Measurements from ENCODE around the gene LTO1.

GRCh38 chr11:69703768-69704507 is 28.8 kb upstream of the LTO1 start, which contains the start of gene FGF19:
- TF ChIP-seq, protein P1, sequence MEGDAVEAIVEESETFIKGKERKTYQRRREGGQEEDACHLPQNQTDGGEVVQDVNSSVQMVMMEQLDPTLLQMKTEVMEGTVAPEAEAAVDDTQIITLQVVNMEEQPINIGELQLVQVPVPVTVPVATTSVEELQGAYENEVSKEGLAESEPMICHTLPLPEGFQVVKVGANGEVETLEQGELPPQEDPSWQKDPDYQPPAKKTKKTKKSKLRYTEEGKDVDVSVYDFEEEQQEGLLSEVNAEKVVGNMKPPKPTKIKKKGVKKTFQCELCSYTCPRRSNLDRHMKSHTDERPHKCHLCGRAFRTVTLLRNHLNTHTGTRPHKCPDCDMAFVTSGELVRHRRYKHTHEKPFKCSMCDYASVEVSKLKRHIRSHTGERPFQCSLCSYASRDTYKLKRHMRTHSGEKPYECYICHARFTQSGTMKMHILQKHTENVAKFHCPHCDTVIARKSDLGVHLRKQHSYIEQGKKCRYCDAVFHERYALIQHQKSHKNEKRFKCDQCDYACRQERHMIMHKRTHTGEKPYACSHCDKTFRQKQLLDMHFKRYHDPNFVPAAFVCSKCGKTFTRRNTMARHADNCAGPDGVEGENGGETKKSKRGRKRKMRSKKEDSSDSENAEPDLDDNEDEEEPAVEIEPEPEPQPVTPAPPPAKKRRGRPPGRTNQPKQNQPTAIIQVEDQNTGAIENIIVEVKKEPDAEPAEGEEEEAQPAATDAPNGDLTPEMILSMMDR (IDR thresholded peaks at IDR 0.05): no peak
- TF ChIP-seq POLR2A (IDR thresholded peaks at IDR 0.05): no peak

Data from uterus (tissue), 2 donors.